ENCODE results near the gene RASGEF1C.

Gene RASGEF1C

DNA sequence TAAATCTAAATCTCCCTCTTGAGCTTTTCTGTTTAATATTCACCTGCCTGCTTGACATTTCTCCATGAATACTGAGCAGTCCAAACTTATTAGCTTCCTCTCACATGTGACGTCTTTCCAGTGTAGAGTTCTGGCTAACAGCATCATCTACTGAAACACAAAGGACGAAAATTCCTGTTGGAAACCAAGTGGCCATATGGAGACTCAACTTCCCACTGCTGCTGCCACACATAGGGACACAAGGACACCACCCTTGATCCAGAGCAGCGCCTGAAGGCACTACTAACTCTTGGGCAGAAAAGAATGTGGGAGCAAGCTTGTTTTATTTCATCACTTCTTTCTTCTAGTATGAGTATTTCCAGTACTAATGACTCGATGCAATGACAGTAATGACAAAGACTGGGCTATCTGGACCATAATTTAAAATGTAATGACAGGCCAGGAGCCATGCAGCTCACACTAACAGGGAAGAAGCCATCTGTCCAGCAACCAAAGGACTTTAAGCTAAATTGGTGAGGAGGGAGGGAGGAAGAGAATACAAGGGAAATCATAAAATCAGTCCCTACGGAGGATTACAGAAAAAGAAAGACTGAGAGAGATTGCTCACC is 156.7 kb downstream of the RASGEF1C start:
- TF ChIP-seq POLR2AphosphoS5 (IDR thresholded peaks at IDR 0.05; ENCODE audit: low read depth, low read length): no peak
- TF ChIP-seq, protein P1, sequence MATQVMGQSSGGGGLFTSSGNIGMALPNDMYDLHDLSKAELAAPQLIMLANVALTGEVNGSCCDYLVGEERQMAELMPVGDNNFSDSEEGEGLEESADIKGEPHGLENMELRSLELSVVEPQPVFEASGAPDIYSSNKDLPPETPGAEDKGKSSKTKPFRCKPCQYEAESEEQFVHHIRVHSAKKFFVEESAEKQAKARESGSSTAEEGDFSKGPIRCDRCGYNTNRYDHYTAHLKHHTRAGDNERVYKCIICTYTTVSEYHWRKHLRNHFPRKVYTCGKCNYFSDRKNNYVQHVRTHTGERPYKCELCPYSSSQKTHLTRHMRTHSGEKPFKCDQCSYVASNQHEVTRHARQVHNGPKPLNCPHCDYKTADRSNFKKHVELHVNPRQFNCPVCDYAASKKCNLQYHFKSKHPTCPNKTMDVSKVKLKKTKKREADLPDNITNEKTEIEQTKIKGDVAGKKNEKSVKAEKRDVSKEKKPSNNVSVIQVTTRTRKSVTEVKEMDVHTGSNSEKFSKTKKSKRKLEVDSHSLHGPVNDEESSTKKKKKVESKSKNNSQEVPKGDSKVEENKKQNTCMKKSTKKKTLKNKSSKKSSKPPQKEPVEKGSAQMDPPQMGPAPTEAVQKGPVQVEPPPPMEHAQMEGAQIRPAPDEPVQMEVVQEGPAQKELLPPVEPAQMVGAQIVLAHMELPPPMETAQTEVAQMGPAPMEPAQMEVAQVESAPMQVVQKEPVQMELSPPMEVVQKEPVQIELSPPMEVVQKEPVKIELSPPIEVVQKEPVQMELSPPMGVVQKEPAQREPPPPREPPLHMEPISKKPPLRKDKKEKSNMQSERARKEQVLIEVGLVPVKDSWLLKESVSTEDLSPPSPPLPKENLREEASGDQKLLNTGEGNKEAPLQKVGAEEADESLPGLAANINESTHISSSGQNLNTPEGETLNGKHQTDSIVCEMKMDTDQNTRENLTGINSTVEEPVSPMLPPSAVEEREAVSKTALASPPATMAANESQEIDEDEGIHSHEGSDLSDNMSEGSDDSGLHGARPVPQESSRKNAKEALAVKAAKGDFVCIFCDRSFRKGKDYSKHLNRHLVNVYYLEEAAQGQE (IDR thresholded peaks at IDR 0.05; ENCODE audit: insufficient read depth in 1 of 2, low read depth in 2 of 2, low read length in 2 of 2): no peak
- no peak for TF ChIP-seq TAF1 (IDR thresholded peaks at IDR 0.05; ENCODE audit: borderline replicate concordance, insufficient read depth, low read length)
- TF ChIP-seq SIN3A (IDR thresholded peaks at IDR 0.05; ENCODE audit: borderline replicate concordance, insufficient read depth, low read length): no peak
- no peak for TF ChIP-seq FOXP2 (optimal IDR thresholded peaks at IDR 0.05; ENCODE audit: borderline replicate concordance, extremely low read depth, extremely low read length, insufficient read depth)

All from PFSK-1 (cell line).